ENCODE measurements around the gene UBA6. TPM values are rescaled to one million over a fixed set of nuclear protein-coding genes. Genes with fewer than 3 reads are reported as not detected.
A peak's percentile ranks its signal among the peaks of the same experiment; 100 is the strongest.

UBA6 gene
- total and polyA plus RNA-seq, 9 of the 15 experiments (the other 6 are each of a cell fraction or from before 2014, with no cell fraction given), result 22.9 to 139 (median 94.6) TPM

- H3K36me3 ChIP-seq (ENCODE audit: control insufficient read depth, insufficient read depth, low read length), result no peaks in the 10 kb centered on the region
- no peak overlapping the region for H3K4me3 ChIP-seq
- H3K9me1 ChIP-seq (ENCODE audit: control insufficient read depth, insufficient read depth, low read length), result no peaks in the 10 kb centered on the region
- no peak overlapping the region for H2AFZ ChIP-seq (ENCODE audit: low read depth, low read length)
- CTCF ChIA-PET (ENCODE audit: low intra/inter-chr PET ratio), result no interaction called here
- POLR2A ChIA-PET, result interaction anchor here (0.6 to 1.6 kb wide), 3 partner anchors 11 to 97 kb away, joined by 3 to 4 read pairs (median 3); no protein-coding TSS in a partner anchor
- intact Hi-C loops (cut with micrococcal nuclease) (no loop called here), in situ Hi-C loops (cut with MboI) (no loop called here)
- FAIRE-seq (no peak), DNase-seq (ENCODE audit: extremely low read depth in 1 of 4, low spot score in 3 of 4) (no peak), ATAC-seq (no peak)
- 56% methylated on average over 3 of the region's 3 CpGs for WGBS (ENCODE audit: insufficient coverage, low coverage, missing lambda C conversion rate)
- no peaks in the 10 kb centered on the region; a peak in 1 of 5 replicates for H3K4me1 ChIP-seq (replicated peaks in 1 of 2; ENCODE audit: control insufficient read depth in 2 of 2, insufficient read depth in 2 of 2, low read length in 2 of 2)
- BruUV-seq (replicated peaks), result no TSS peak
- no peak overlapping the region for H3K4me2 ChIP-seq (ENCODE audit: insufficient read depth, low read length)
- H3K79me2 ChIP-seq (ENCODE audit: control insufficient read depth, insufficient read depth, low read length), result no peaks in the 10 kb centered on the region
- no peak overlapping the region for H3K27ac ChIP-seq (ENCODE audit: extremely low read depth, low read depth, low read length)
- no peaks in the 10 kb centered on the region for H4K20me1 ChIP-seq (replicated peaks; ENCODE audit: control insufficient read depth, insufficient read depth, low read length)
- H3K9ac ChIP-seq (ENCODE audit: insufficient read depth in 1 of 2, low read depth in 2 of 2, low read length in 2 of 2), result no peak overlapping the region
- no peaks in the 10 kb centered on the region for H3K27me3 ChIP-seq (ENCODE audit: control insufficient read depth in 2 of 2, insufficient read depth in 2 of 2, low read length in 2 of 2)
- H3K9me3 ChIP-seq (replicated peaks; ENCODE audit: control insufficient read depth, insufficient read depth, low read depth, low read length), result no peaks in the 10 kb centered on the region
- no peak for TF ChIP-seq CREM (IDR thresholded peaks at IDR 0.05; ENCODE audit: low read depth)
- no peak for TF ChIP-seq E2F3 (CRISPR knock-in tag; IDR thresholded peaks at IDR 0.05)
These were observed 96.2 kb downstream of the UBA6 start for GRCh38 chr4:67604749-67605148.

GRCh38 chr4:67604029-67604381, 97.0 kb downstream of the UBA6 start:
- Histone ChIP-seq H3K9ac (ENCODE audit: insufficient read depth in 1 of 2, low read depth in 2 of 2, low read length in 2 of 2) (no peak overlapping the region), H4K20me1 (replicated peaks; ENCODE audit: control insufficient read depth, insufficient read depth, low read length) (no peaks in the 10 kb centered on the region), H3K4me1 (replicated peaks in 1 of 2; ENCODE audit: control insufficient read depth in 2 of 2, insufficient read depth in 2 of 2, low read length in 2 of 2) (no peaks in the 10 kb centered on the region; a peak in 1 of 5 replicates), H3K36me3 (ENCODE audit: control insufficient read depth, insufficient read depth, low read length) (no peaks in the 10 kb centered on the region), H3K4me3 (no peak overlapping the region), H3K4me2 (ENCODE audit: insufficient read depth, low read length) (no peak overlapping the region), H3K79me2 (ENCODE audit: control insufficient read depth, insufficient read depth, low read length) (no peaks in the 10 kb centered on the region), H3K9me1 (ENCODE audit: control insufficient read depth, insufficient read depth, low read length) (no peaks in the 10 kb centered on the region), H3K27me3 (ENCODE audit: control insufficient read depth in 2 of 2, insufficient read depth in 2 of 2, low read length in 2 of 2) (no peaks in the 10 kb centered on the region), H3K9me3 (replicated peaks; ENCODE audit: control insufficient read depth, insufficient read depth, low read depth, low read length) (no peaks in the 10 kb centered on the region), H3K27ac (ENCODE audit: extremely low read depth, low read depth, low read length) (no peak overlapping the region), H2AFZ (ENCODE audit: low read depth, low read length) (peak overlapping the region; percentile 35; the same call in 1 of the 2 replicates)
- FAIRE-seq (no peak), DNase-seq (ENCODE audit: extremely low read depth in 1 of 4, low spot score in 3 of 4) (no peak), ATAC-seq (peak; percentile 55; the same call in 2 of the 3 replicates)
- ChIA-PET CTCF (ENCODE audit: low intra/inter-chr PET ratio) (no interaction called here), POLR2A (interaction anchor here (0.6 to 1.5 kb wide), 2 partner anchors 13 to 18 kb away, joined by 3 to 4 read pairs; no protein-coding TSS in a partner anchor)
- intact Hi-C loops (cut with micrococcal nuclease) (no loop called here), in situ Hi-C loops (cut with MboI) (no loop called here)
- TF ChIP-seq IRF9 (tag; IDR thresholded peaks at IDR 0.05) (no peak), ZNF184 (CRISPR knock-in tag; IDR thresholded peaks at IDR 0.05) (peak; percentile 26; the same call in 1 of the 2 replicates), TAF9B (IDR thresholded peaks at IDR 0.05; ENCODE audit: partially characterized antibody) (no peak), ZSCAN32 (CRISPR knock-in tag; IDR thresholded peaks at IDR 0.05) (no peak), BCOR (IDR thresholded peaks at IDR 0.05) (no peak)
- WGBS (ENCODE audit: insufficient coverage, low coverage, missing lambda C conversion rate), result 45% methylated on average over 2 of the region's 2 CpGs
- BruUV-seq (replicated peaks), result no TSS peak

Measured in K562 (cell line).